Ovary (tissue), 9 donors: ENCODE data around the gene PHACTR1. TPM values are rescaled to one million over a fixed set of nuclear protein-coding genes. Genes with fewer than 3 reads are reported as not detected.

Source experiments
- DNase-seq, 5 donors: peaks; one replicate each; pipeline ENCODE4 v3.0.0-alpha.2; 2019 to 2020
- H3K27ac ChIP-seq, 2 donors: fragments of 200-600 bp; one replicate each; pipeline versions ENCODE4 v1.5.1 to v1.8.0; 2019 to 2022
- H3K27me3 ChIP-seq: fragments of 200-600 bp; one replicate; pipeline ENCODE4 v1.8.0; 2022
- H3K36me3 ChIP-seq: fragments of 200-600 bp; sonication (generic); one replicate; pipeline ENCODE4 v1.5.1; 2019
- H3K4me1 ChIP-seq: one replicate; pipeline ENCODE4 v1.8.1; 2013; ENCODE audit warnings: mild to moderate bottlenecking, moderate library complexity; ENCODE audit not compliant: insufficient read depth
- H3K4me3 ChIP-seq: fragments of 200-600 bp; sonication (generic); one replicate; pipeline ENCODE4 v1.5.1; 2017
- H3K9me3 ChIP-seq, 2 donors: fragments of 200-600 bp in 1 of 2; sonication (generic) in 1 of 2; one replicate each; pipeline versions ENCODE4 v1.5.1 to v1.8.1; 2013 to 2019; ENCODE audit warnings: mild to moderate bottlenecking in 1 of 2, moderate library complexity in 1 of 2
- CTCF ChIP-seq, 3 donors: fragments of 450-650 bp in 2 of 3; fragments of 200-600 bp in 1 of 3; IDR thresholded peaks; one replicate each; pipeline versions ENCODE4 v1.5.1 to v1.8.0; 2016 to 2022; ENCODE audit warnings: antibody characterized with exemption in 3 of 3, mild to moderate bottlenecking in 1 of 3
- EP300 ChIP-seq: sonication (generic); formaldehyde crosslinking; IDR thresholded peaks from one replicate; pipeline ENCODE4 v1.6.1; 2017; ENCODE audit warnings: antibody characterized with exemption
- POLR2A ChIP-seq: fragments of 450-650 bp; IDR thresholded peaks from one replicate; pipeline ENCODE4 v1.6.1; 2017; ENCODE audit warnings: antibody characterized with exemption, mild to moderate bottlenecking, moderate library complexity
- WGBS, 3 donors: extraction: QIAGEN DNeasy Blood & Tissue Kit in 1 of 3; methylation state at CpG; one replicate each; pipeline versions ENCODE4 v1.1.5 to v1.1.7; 2013 to 2017; 5-methylcytosine and 5-hydroxymethylcytosine counted together
- intact Hi-C, 4 donors: fragments of 100-400 bp; cut with DNase I; formaldehyde crosslinking; loops; one replicate each; pipeline versions ENCODE4 v1.11.0 to v1.15.1; 2022 to 2023
- polyA plus RNA-seq, 2 donors: library from polyadenylated mRNA; stranded (reverse); fragments of 200-250 nt in 1 of 2; fragments of 350-450 nt in 1 of 2; fragmentation: Illumina TruSeq in 1 of 2; extraction: RNeasy Lipid Tissue Mini Kit (QIAGEN cat#74804) in 1 of 2; gene quantifications; one replicate each; pipeline ENCODE4 v1.2.3, GENCODE V29; 2013 to 2014
- total RNA-seq, 7 donors: library from RNA; depleted of rRNA in 2 of 7; stranded (reverse); fragments of >200 nt in 2 of 7; fragmentation: NEBNext Ultra II Directional in 3 of 7; extraction: Animal tissue kit (Norgen Biotek cat#: 25700) in 3 of 7; gene quantifications; one replicate each; pipeline versions ENCODE4 v1.1.0 to v1.2.4, GENCODE V29; 2016 to 2023
- donor health status: DM: no; HTN: no; CAD: no; lungs with moderate emphysema.
- donor health status: DM: no; HTN: no; CAD: no.
- donor health status: Bipolar disorder and iron deficiency.
- donor health status: DM: yes; HTN: yes; CAD: no.
- donor health status: DM: no; HTN: no; CAD: no.
- donor health status: DM: yes; HTN: yes; CAD: no.

Gene PHACTR1
- total and polyA plus RNA-seq, 9 donors, result 0.48 to 10.9 (median 3.7) TPM

DNA sequence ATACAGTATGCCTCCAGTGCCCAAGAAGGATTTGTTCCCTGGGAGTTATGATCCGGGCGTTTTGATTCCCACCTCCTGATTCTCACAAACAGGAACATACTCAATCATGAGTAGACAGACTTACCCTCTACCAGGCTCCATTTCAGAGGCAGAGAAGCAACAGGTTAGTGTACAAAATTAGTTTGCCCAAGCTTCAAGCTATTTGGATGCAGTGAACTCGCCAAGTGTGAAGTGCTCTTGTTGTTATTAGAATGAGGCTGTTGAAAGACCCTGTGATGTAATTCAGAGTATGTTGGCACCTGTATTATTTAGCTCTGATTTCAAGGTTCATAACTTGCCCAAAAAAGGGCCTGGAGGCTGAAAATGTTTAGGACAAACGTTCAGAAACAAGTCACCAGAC is 247.0 kb downstream of the PHACTR1 start:
- DNase-seq, result no peak
- intact Hi-C loops, result no loop called here
- 67 to 76% (median 67%) methylated on average over 4 of the region's 4 CpGs for WGBS, 3 donors
- Histone ChIP-seq H3K4me3 (no peak overlapping the region), H3K4me1 (no peaks in the 10 kb centered on the region), H3K27ac (no peak overlapping the region), H3K36me3 (no peaks in the 10 kb centered on the region), H3K27me3 (no peaks in the 10 kb centered on the region), H3K9me3 (no peaks in the 10 kb centered on the region)
- TF ChIP-seq POLR2A, result no peak
- TF ChIP-seq EP300, result no peak
- no peak for TF ChIP-seq CTCF (IDR thresholded peaks at IDR 0.05)

- no peak for DNase-seq
- no peaks in the 10 kb centered on the region for H3K36me3 ChIP-seq
- intact Hi-C loops, result no loop called here
- no peaks in the 10 kb centered on the region for H3K27me3 ChIP-seq
- H3K4me3 ChIP-seq, result no peak overlapping the region
- TF ChIP-seq EP300 (no peak), POLR2A (no peak), CTCF (IDR thresholded peaks at IDR 0.05) (no peak)
- H3K4me1 ChIP-seq, result no peaks in the 10 kb centered on the region
- no peaks in the 10 kb centered on the region for H3K9me3 ChIP-seq
- 66 to 75% (median 69%) methylated on average over 7 of the region's 7 CpGs for WGBS, 3 donors
- H3K27ac ChIP-seq, result no peak overlapping the region
Observed at GRCh38 chr6:12967686-12968085, 251.1 kb downstream of the PHACTR1 start.

GRCh38 chr6:12968290-12968689 is 251.7 kb downstream of the PHACTR1 start:
- intact Hi-C loops, result no loop called here
- H3K9me3 ChIP-seq, result no peaks in the 10 kb centered on the region
- H3K4me3 ChIP-seq, result no peak overlapping the region
- no peaks in the 10 kb centered on the region for H3K36me3 ChIP-seq
- TF ChIP-seq EP300, result no peak
- TF ChIP-seq CTCF (IDR thresholded peaks at IDR 0.05), result no peak
- no peak for TF ChIP-seq POLR2A
- H3K27me3 ChIP-seq, result no peaks in the 10 kb centered on the region
- no peak overlapping the region for H3K27ac ChIP-seq
- WGBS, 3 donors, result 88 to 93% (median 92%) methylated on average over 4 of the region's 4 CpGs
- no peaks in the 10 kb centered on the region for H3K4me1 ChIP-seq
- DNase-seq, result no peak

GRCh38 chr6:12968839-12969558 is 252.4 kb downstream of the PHACTR1 start:
- Histone ChIP-seq H3K36me3 (no peaks in the 10 kb centered on the region), H3K4me1 (no peaks in the 10 kb centered on the region), H3K27ac (no peak overlapping the region), H3K4me3 (no peak overlapping the region), H3K9me3 (no peaks in the 10 kb centered on the region), H3K27me3 (no peaks in the 10 kb centered on the region)
- DNase-seq, result no peak
- TF ChIP-seq POLR2A (no peak), EP300 (no peak), CTCF (IDR thresholded peaks at IDR 0.05) (no peak)
- intact Hi-C loops, result no loop called here
- 72 to 75% (median 73%) methylated on average over 5 of the region's 5 CpGs for WGBS, 3 donors
